Suprapubic skin (tissue), 4 donors: ENCODE data around the gene KCNH4.

Experiments
- CTCF ChIP-seq, 2 donors: fragments of 200-600 bp in 1 of 2; fragments of 450-650 bp in 1 of 2; sonication (generic) in 1 of 2; IDR thresholded peaks; one replicate each; pipeline ENCODE4 v1.5.1; 2016 to 2019; ENCODE audit warnings: antibody characterized with exemption in 2 of 2, mild to moderate bottlenecking in 1 of 2, moderate library complexity in 1 of 2
- POLR2A ChIP-seq, 2 donors: fragments of 450-650 bp; IDR thresholded peaks; one replicate each; pipeline ENCODE4 v1.6.1; 2017; ENCODE audit warnings: antibody characterized with exemption in 2 of 2, mild to moderate bottlenecking in 2 of 2, moderate library complexity in 2 of 2
- POLR2AphosphoS5 ChIP-seq, 3 donors: sonication (generic); formaldehyde crosslinking; IDR thresholded peaks; one replicate each; pipeline ENCODE4 v1.6.1; 2017; ENCODE audit warnings: antibody characterized with exemption in 3 of 3

GRCh38 chr17:42212382-42212781, 31.4 kb upstream of the KCNH4 start:
- TF ChIP-seq CTCF (IDR thresholded peaks at IDR 0.05), result no peak
- TF ChIP-seq POLR2A (IDR thresholded peaks at IDR 0.05), result no peak
- TF ChIP-seq POLR2AphosphoS5 (IDR thresholded peaks at IDR 0.05), result no peak
